Glomerular endothelial cell (primary cell): ENCODE measurements around the gene C6orf163. TPM values are rescaled to one million over a fixed set of nuclear protein-coding genes. Genes with fewer than 3 reads are reported as not detected.
"Not testable (repeated sequence)": the region's sequence is repeated elsewhere in the genome, so short reads cannot be mapped to it uniquely, and the experiment has no call there.

Experiments used
- DNase-seq: peaks from one replicate; pipeline ENCODE4 v3.0.0-alpha.2; 2011; ENCODE audit warnings: low read depth, low spot score; ENCODE audit errors: extremely low read depth
- total RNA-seq: library from RNA; depleted of rRNA; stranded (reverse); fragments of >200 nt; gene quantifications from 2 replicates; pipeline ENCODE4 v1.2.3, GENCODE V29; 2015

C6orf163 gene
- 0.15 and 3.0 TPM in 2 replicates for total RNA-seq

- no peak for DNase-seq
Observed at GRCh38 chr6:87344731-87345130, at the start of gene C6orf163. Gene C6orf163, plus strand, starts transcription at chr6:87344813. Its CDS starts 287 bp downstream, at chr6:87345100.

GRCh38 chr6:87297119-87297518 is 47.5 kb upstream of the C6orf163 start:
- DNase-seq, result no peak

- DNase-seq, result not testable (repeated sequence)
Observed at GRCh38 chr6:87301277-87301676, 43.3 kb upstream of the C6orf163 start.

- no peak for DNase-seq
Observed at GRCh38 chr6:87308970-87309369, 35.6 kb upstream of the C6orf163 start.

GRCh38 chr6:87312860-87313259 is 31.8 kb upstream of the C6orf163 start:
- no peak for DNase-seq

- no peak for DNase-seq
Observed at GRCh38 chr6:87315071-87315470, 29.5 kb upstream of the C6orf163 start.

- no peak for DNase-seq
Observed at GRCh38 chr6:87319271-87319987, 25.2 kb upstream of the C6orf163 start.

GRCh38 chr6:87322304-87323212 is 22.1 kb upstream of the C6orf163 start, which contains the start of gene SMIM8:
Gene SMIM8, plus strand, starts transcription at chr6:87322588. Its CDS starts 14,444 bp downstream, at chr6:87337032.
- DNase-seq, result no peak

GRCh38 chr6:87323880-87324279 is 20.7 kb upstream of the C6orf163 start:
- DNase-seq, result not testable (repeated sequence)

GRCh38 chr6:87330961-87331360 is 13.7 kb upstream of the C6orf163 start:
- no peak for DNase-seq

- DNase-seq, result no peak
Observed at GRCh38 chr6:87333033-87333432, 11.6 kb upstream of the C6orf163 start.

GRCh38 chr6:87333591-87334181 is 10.9 kb upstream of the C6orf163 start:
- no peak for DNase-seq

GRCh38 chr6:87334683-87335082 is 9.9 kb upstream of the C6orf163 start:
- no peak for DNase-seq

GRCh38 chr6:87336367-87336766 is 8.2 kb upstream of the C6orf163 start:
- DNase-seq, result no peak

- DNase-seq, result no peak
Observed at GRCh38 chr6:87340230-87340629, 4.4 kb upstream of the C6orf163 start.

GRCh38 chr6:87341158-87341557 is 3.5 kb upstream of the C6orf163 start:
- DNase-seq, result no peak

- DNase-seq, result no peak
Observed at GRCh38 chr6:87341899-87342298, 2.7 kb upstream of the C6orf163 start.

- no peak for DNase-seq
Observed at GRCh38 chr6:87342829-87343228, 1.8 kb upstream of the C6orf163 start.

- DNase-seq, result no peak
Observed at GRCh38 chr6:87346700-87347099, 2.1 kb downstream of the C6orf163 start.

- no peak for DNase-seq
Observed at GRCh38 chr6:87349896-87350295, 5.3 kb downstream of the C6orf163 start.

GRCh38 chr6:87350516-87350915 is 5.9 kb downstream of the C6orf163 start:
- no peak for DNase-seq
